Suprapubic skin (tissue), 4 donors: ENCODE measurements around the gene LRTM1. TPM values are rescaled to one million over a fixed set of nuclear protein-coding genes. Genes with fewer than 3 reads are reported as not detected.

Experiments
- DNase-seq, 2 donors: peaks; one replicate each; pipeline ENCODE4 v3.0.0-alpha.2; 2019; ENCODE audit warnings: low spot score in 2 of 2
- H3K27ac ChIP-seq: fragments of 200-600 bp; sonication (generic); one replicate; pipeline ENCODE4 v1.5.1; 2019
- H3K27me3 ChIP-seq: fragments of 200-600 bp; sonication (generic); one replicate; pipeline ENCODE4 v1.5.1; 2019
- H3K36me3 ChIP-seq: fragments of 200-600 bp; sonication (generic); one replicate; pipeline ENCODE4 v1.5.1; 2019
- H3K4me1 ChIP-seq: fragments of 200-600 bp; sonication (generic); one replicate; pipeline ENCODE4 v1.5.1; 2019
- H3K4me3 ChIP-seq: fragments of 200-600 bp; sonication (generic); one replicate; pipeline ENCODE4 v1.5.1; 2019; ENCODE audit warnings: mild to moderate bottlenecking
- H3K9me3 ChIP-seq: fragments of 200-600 bp; sonication (generic); one replicate; pipeline ENCODE4 v1.5.1; 2019
- CTCF ChIP-seq, 2 donors: fragments of 200-600 bp in 1 of 2; fragments of 450-650 bp in 1 of 2; sonication (generic) in 1 of 2; IDR thresholded peaks; one replicate each; pipeline ENCODE4 v1.5.1; 2016 to 2019; ENCODE audit warnings: antibody characterized with exemption in 2 of 2, mild to moderate bottlenecking in 1 of 2, moderate library complexity in 1 of 2
- EP300 ChIP-seq: sonication (generic); formaldehyde crosslinking; IDR thresholded peaks from one replicate; pipeline ENCODE4 v1.6.1; 2017; ENCODE audit warnings: antibody characterized with exemption
- POLR2A ChIP-seq, 2 donors: fragments of 450-650 bp; IDR thresholded peaks; one replicate each; pipeline ENCODE4 v1.6.1; 2017; ENCODE audit warnings: antibody characterized with exemption in 2 of 2, mild to moderate bottlenecking in 2 of 2, moderate library complexity in 2 of 2
- POLR2AphosphoS5 ChIP-seq, 3 donors: sonication (generic); formaldehyde crosslinking; IDR thresholded peaks; one replicate each; pipeline ENCODE4 v1.6.1; 2017; ENCODE audit warnings: antibody characterized with exemption in 3 of 3
- whole genome bisulfite sequencing: methylation state at CpG from one replicate; pipeline ENCODE4 v1.1.5; 2018; 5-methylcytosine and 5-hydroxymethylcytosine counted together
- total RNA-seq, 4 donors: library from RNA; depleted of rRNA; stranded (reverse); fragments of >200 nt; gene quantifications; one replicate each; pipeline ENCODE4 v1.1.0, GENCODE V29; 2016

Gene LRTM1
- not detected for total RNA-seq

- DNase-seq = no peak
- 90% methylated on average over 14 of the region's 14 CpGs for WGBS
- no peak within 1 kb of the TSS for H3K27ac ChIP-seq
- H3K9me3 ChIP-seq = no peaks in the 10 kb centered on the region
- no peak within 1 kb of the TSS for H3K4me3 ChIP-seq
- TF ChIP-seq POLR2A (IDR thresholded peaks at IDR 0.05) (no peak), EP300 (no peak), CTCF (IDR thresholded peaks at IDR 0.05) (no peak), POLR2AphosphoS5 (IDR thresholded peaks at IDR 0.05) (no peak)
- no peaks in the 10 kb centered on the region for H3K4me1 ChIP-seq
- no peaks in the 10 kb centered on the region for H3K36me3 ChIP-seq
- H3K27me3 ChIP-seq = no peaks in the 10 kb centered on the region
These were observed at the start of gene LRTM1 for GRCh38 chr3:54928046-54928770. Gene LRTM1, minus strand, starts transcription at chr3:54928059. Its CDS starts 148 bp downstream, at chr3:54927911.

GRCh38 chr3:54977439-54977838 lies 49.6 kb upstream of the LRTM1 start:
- Histone ChIP-seq H3K4me1 (no peaks in the 10 kb centered on the region), H3K9me3 (no peaks in the 10 kb centered on the region), H3K27ac (no peak overlapping the region), H3K4me3 (no peak overlapping the region), H3K27me3 (no peaks in the 10 kb centered on the region), H3K36me3 (no peaks in the 10 kb centered on the region)
- 100% methylated on average over 1 of the region's 1 CpG for WGBS
- TF ChIP-seq EP300 = no peak
- no peak for TF ChIP-seq POLR2A (IDR thresholded peaks at IDR 0.05)
- no peak for TF ChIP-seq CTCF (IDR thresholded peaks at IDR 0.05)
- TF ChIP-seq POLR2AphosphoS5 (IDR thresholded peaks at IDR 0.05) = no peak
- DNase-seq = no peak

DNA sequence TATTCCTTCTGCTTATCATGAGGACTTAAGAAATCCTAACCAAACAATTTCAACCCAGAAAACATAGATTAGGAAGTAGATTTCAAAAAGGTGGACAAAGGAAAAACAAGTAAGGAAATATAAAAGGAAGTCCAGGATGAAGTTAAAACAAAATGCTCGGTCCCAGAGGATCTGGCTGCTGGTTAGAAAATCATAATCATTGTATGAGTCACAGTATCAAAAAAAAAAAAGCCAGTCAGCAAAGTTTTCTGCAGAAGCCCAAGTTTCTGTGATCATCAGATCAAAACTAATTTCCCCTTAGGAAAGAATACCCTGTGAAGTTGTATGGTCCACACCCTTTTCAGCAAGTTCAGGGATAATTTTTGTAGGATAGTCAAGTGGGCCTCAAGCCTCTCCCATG lies 43.0 kb upstream of the LRTM1 start:
- TF ChIP-seq CTCF (IDR thresholded peaks at IDR 0.05) (no peak), POLR2AphosphoS5 (IDR thresholded peaks at IDR 0.05) (no peak), POLR2A (IDR thresholded peaks at IDR 0.05) (no peak), EP300 (no peak)
- DNase-seq = no peak
- Histone ChIP-seq H3K9me3 (no peaks in the 10 kb centered on the region), H3K4me3 (no peak overlapping the region), H3K4me1 (peaks cover 7% of the 10 kb centered on the region), H3K27me3 (no peaks in the 10 kb centered on the region), H3K36me3 (no peaks in the 10 kb centered on the region), H3K27ac (no peak overlapping the region)
- 15% methylated on average over 1 of the region's 1 CpG for WGBS

DNA sequence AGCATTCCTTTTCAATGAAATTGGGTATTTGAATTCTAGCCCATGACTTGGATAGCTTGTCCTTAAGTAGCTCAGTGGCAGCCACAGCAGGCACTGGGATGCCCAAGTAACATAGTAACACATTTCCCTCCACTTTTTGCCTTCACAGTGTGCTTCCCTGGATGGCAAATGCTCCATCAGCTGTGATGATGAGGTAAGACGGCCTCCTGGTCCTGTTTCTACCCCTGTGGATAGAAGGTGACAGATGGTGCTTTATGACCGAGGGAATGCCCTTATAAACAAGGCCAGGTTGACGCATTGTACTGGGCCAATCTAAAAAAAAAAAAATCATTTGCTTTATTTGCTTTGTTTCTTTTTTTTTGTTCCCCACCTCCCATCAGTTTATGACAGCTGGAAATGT lies 41.8 kb upstream of the LRTM1 start:
- Histone ChIP-seq H3K4me3 (no peak overlapping the region), H3K9me3 (no peaks in the 10 kb centered on the region), H3K27me3 (no peaks in the 10 kb centered on the region), H3K36me3 (no peaks in the 10 kb centered on the region), H3K4me1 (peaks cover 7% of the 10 kb centered on the region), H3K27ac (no peak overlapping the region)
- no peak for TF ChIP-seq EP300
- no peak for TF ChIP-seq POLR2A (IDR thresholded peaks at IDR 0.05)
- no peak for TF ChIP-seq CTCF (IDR thresholded peaks at IDR 0.05)
- no peak for TF ChIP-seq POLR2AphosphoS5 (IDR thresholded peaks at IDR 0.05)
- WGBS = 99% methylated on average over 3 of the region's 3 CpGs
- no peak for DNase-seq

DNA sequence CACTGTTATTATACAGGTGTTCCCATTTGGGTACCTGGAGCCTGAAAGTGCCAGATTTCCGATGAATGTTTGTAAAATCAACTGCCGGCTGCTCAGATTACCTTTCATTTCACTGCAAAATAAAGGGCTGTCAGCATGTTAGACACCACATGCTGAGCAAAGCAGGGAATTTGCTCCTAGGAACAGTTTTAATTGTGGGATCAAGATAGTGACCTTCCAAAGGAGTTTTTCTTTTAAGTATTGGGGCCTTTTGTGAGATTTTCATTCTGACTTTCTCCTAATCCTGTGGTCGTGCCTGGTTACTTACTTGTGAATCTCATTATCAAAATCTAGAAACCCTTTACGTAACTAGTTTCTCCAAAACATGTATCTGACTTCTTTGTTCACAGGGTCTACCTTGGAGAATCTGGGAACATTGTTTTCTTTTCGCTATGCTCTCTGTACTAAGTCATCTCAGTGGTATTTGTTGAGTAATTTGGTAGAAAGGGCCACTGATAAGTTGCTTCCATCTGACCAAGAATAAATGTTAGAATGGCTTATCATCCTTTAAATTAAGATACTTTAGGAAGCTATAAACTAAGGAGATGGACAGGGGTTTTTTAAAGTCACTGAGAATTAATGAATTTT lies 40.8 kb upstream of the LRTM1 start:
- TF ChIP-seq POLR2A (IDR thresholded peaks at IDR 0.05) (no peak), POLR2AphosphoS5 (IDR thresholded peaks at IDR 0.05) (no peak), EP300 (no peak)
- no peak for DNase-seq
- Histone ChIP-seq H3K27ac (no peak overlapping the region), H3K9me3 (no peaks in the 10 kb centered on the region), H3K4me3 (no peak overlapping the region), H3K27me3 (no peaks in the 10 kb centered on the region), H3K4me1 (peaks cover 7% of the 10 kb centered on the region), H3K36me3 (no peaks in the 10 kb centered on the region)
- 91% methylated on average over 5 of the region's 5 CpGs for WGBS
